K562 (cell line): Measurements from ENCODE around the gene PRSS21. TPM values are rescaled to one million over a fixed set of nuclear protein-coding genes. Genes with fewer than 3 reads are reported as not detected.
A peak's percentile ranks its signal among the peaks of the same experiment; 100 is the strongest.

Experiments used
- ATAC-seq: fragments of 200-7000 bp; cut with Tn5 transposase; 3 replicates; pipeline ENCODE4 v1.9.1; 2020; ENCODE audit warnings: moderate library complexity
- BruUV-seq: library from RNA; stranded (reverse); fragments of 400-500 nt; replicated peaks from 2 replicates; lab custom pipeline; 2021; lab: Mats Ljungman, UMichigan
- CTCF ChIA-PET: fragments of 300-600 bp; formaldehyde crosslinking; extraction: SDS; loops from one replicate; lab custom pipeline; 2021; ENCODE audit warnings: low intra/inter-chr PET ratio; lab: Yijun Ruan, JAX
- POLR2A ChIA-PET: fragments of 300-600, 350-650 bp; sonication (Branson Sonifier 250); formaldehyde crosslinking; extraction: SDS; loops from one replicate; lab custom pipeline; 2021; ENCODE audit warnings: antibody characterized with exemption, inconsistent platforms; lab: Yijun Ruan, JAX
- DNase-seq, 4 experiments: peaks; one replicate each; pipeline versions ENCODE4 v3.0.0 to v3.0.0-alpha.2; 2011 to 2018; ENCODE audit warnings: low spot score in 3 of 4, mixed read lengths in 3 of 4; ENCODE audit errors: extremely low read depth in 1 of 4
- FAIRE-seq: peaks from 2 replicates; lab custom pipeline; 2011; peaks lifted over from hg19 to GRCh38; lab: Jason Lieb, UNC
- H2AFZ ChIP-seq: 2 replicates; pipeline ENCODE4 v1.6.0; 2011; ENCODE audit warnings: low read depth, low read length, control low read depth, inconsistent platforms
- H3K27ac ChIP-seq: fragments of 200-600 bp; 3 replicates; pipeline ENCODE4 v1.8.0; 2011; ENCODE audit warnings: low read depth, mild to moderate bottlenecking, control low read depth, inconsistent platforms, low read length, moderate library complexity, mixed read lengths; ENCODE audit errors: extremely low read depth
- H3K27me3 ChIP-seq, 2 experiments: fragments of 300-600 bp in 1 of 2; 2 replicates in 1 of 2; 3 replicates in 1 of 2; pipeline versions ENCODE4 v1.6.0 to v1.8.0; 2011; ENCODE audit warnings: inconsistent platforms in 2 of 2, low read length in 2 of 2, mild to moderate bottlenecking in 1 of 2, mixed read lengths in 1 of 2, moderate library complexity in 1 of 2; ENCODE audit not compliant: control insufficient read depth in 2 of 2, insufficient read depth in 2 of 2
- H3K36me3 ChIP-seq: fragments of 300-600 bp; 3 replicates; pipeline ENCODE4 v1.8.0; 2011; ENCODE audit warnings: mild to moderate bottlenecking, low read length, inconsistent platforms; ENCODE audit not compliant: control insufficient read depth, insufficient read depth
- H3K4me1 ChIP-seq, 2 experiments: fragments of 200-600 bp in 1 of 2; replicated peaks in 1 of 2; 2 replicates in 1 of 2; 3 replicates in 1 of 2; pipeline versions ENCODE4 v1.5.1 to v1.8.0; 2011; ENCODE audit warnings: inconsistent platforms in 2 of 2, low read length in 2 of 2, mild to moderate bottlenecking in 1 of 2, mixed read lengths in 1 of 2, moderate library complexity in 1 of 2; ENCODE audit not compliant: control insufficient read depth in 2 of 2, insufficient read depth in 2 of 2
- H3K4me2 ChIP-seq: 2 replicates; pipeline ENCODE4 v1.6.1; 2011; ENCODE audit warnings: low read length, control low read depth, inconsistent platforms, mixed read lengths; ENCODE audit not compliant: insufficient read depth
- H3K4me3 ChIP-seq: fragments of 200-600 bp; sonication (generic), shearing (Covaris generic); 2 replicates; pipeline ENCODE4 v1.5.1; 2016; ENCODE audit warnings: control low read depth, inconsistent platforms
- H3K79me2 ChIP-seq: fragments of 200-600 bp; 3 replicates; pipeline ENCODE4 v1.8.0; 2011; ENCODE audit warnings: low read length, inconsistent platforms; ENCODE audit not compliant: control insufficient read depth, insufficient read depth
- H3K9ac ChIP-seq, 2 experiments: 2 replicates each; pipeline versions ENCODE4 v1.6.0 to v1.6.1; 2011; ENCODE audit warnings: low read depth in 2 of 2, low read length in 2 of 2, control low read depth in 1 of 2, inconsistent platforms in 1 of 2, mild to moderate bottlenecking in 1 of 2, mixed read lengths in 1 of 2; ENCODE audit not compliant: insufficient read depth in 1 of 2
- H3K9me1 ChIP-seq: one replicate; pipeline ENCODE4 v1.6.0; 2011; ENCODE audit warnings: inconsistent platforms, mild to moderate bottlenecking, low read length, moderate library complexity; ENCODE audit not compliant: control insufficient read depth, insufficient read depth
- H3K9me3 ChIP-seq: replicated peaks from 2 replicates; pipeline ENCODE4 v1.5.1; 2011; ENCODE audit warnings: low read depth, low read length, inconsistent platforms; ENCODE audit not compliant: control insufficient read depth, insufficient read depth
- H4K20me1 ChIP-seq: replicated peaks from 2 replicates; pipeline ENCODE4 v1.6.1; 2011; ENCODE audit warnings: low read length, inconsistent platforms, mixed read lengths; ENCODE audit not compliant: control insufficient read depth, insufficient read depth
- CBX1 ChIP-seq: sonication (generic); IDR thresholded peaks from 2 replicates; pipeline ENCODE4 v1.6.1; 2016; ENCODE audit warnings: antibody characterized with exemption, low read depth, mild to moderate bottlenecking
- CREB1 ChIP-seq, 2 experiments: sonication (generic) in 1 of 2; formaldehyde crosslinking in 1 of 2; IDR thresholded peaks; 2 replicates each; pipeline versions ENCODE4 v1.6.1 to v1.8.0; 2012 to 2022; ENCODE audit warnings: inconsistent platforms in 1 of 2, mild to moderate bottlenecking in 1 of 2, missing genetic modification reagents in 1 of 2, moderate library complexity in 1 of 2
- ELF1 ChIP-seq: fragments of 200-800 bp; sonication (Bioruptor generic); IDR thresholded peaks from 2 replicates; pipeline ENCODE4 v1.6.1; 2016; ENCODE audit warnings: missing genetic modification characterization, missing compliant biosample characterization
- EP400 ChIP-seq: fragments of 450-650 bp; IDR thresholded peaks from 2 replicates; pipeline ENCODE4 v1.6.1; 2017; ENCODE audit warnings: antibody characterized with exemption, mild to moderate bottlenecking, moderate library complexity
- HMGXB4 ChIP-seq: sonication (generic); formaldehyde crosslinking; IDR thresholded peaks from 2 replicates; pipeline ENCODE4 v1.8.1; 2023; ENCODE audit warnings: mild to moderate bottlenecking, missing genetic modification reagents
- HNRNPUL1 ChIP-seq: fragments of 200-400 bp; formaldehyde crosslinking; IDR thresholded peaks from 2 replicates; pipeline ENCODE4 v1.6.1; 2017; ENCODE audit warnings: low read length
- MXD1 ChIP-seq: fragments of 250-450 bp; sonication (Bioruptor Pico); IDR thresholded peaks from 2 replicates; pipeline ENCODE4 v1.8.0; 2021; ENCODE audit warnings: borderline replicate concordance, mild to moderate bottlenecking, moderate library complexity; ENCODE audit not compliant: poor library complexity, severe bottlenecking
- RAD51 ChIP-seq: fragments of 450-650 bp; IDR thresholded peaks from 2 replicates; pipeline ENCODE4 v1.7.1; 2016; ENCODE audit warnings: low read depth, mild to moderate bottlenecking, borderline replicate concordance
- RHOXF2B ChIP-seq: fragments of 250-450 bp; sonication (Bioruptor Pico); conservative IDR thresholded peaks from 2 replicates; pipeline ENCODE4 v1.5.1; 2021
- SMAD3 ChIP-seq: fragments of 450-650 bp; formaldehyde crosslinking; conservative IDR thresholded peaks from 2 replicates; pipeline ENCODE4 v1.4.0; 2020; ENCODE audit warnings: mild to moderate bottlenecking
- SUPT5H ChIP-seq: fragments of 450-650 bp; IDR thresholded peaks from 2 replicates; pipeline ENCODE4 v1.6.1; 2016
- TGIF2 ChIP-seq: sonication (generic); formaldehyde crosslinking; IDR thresholded peaks from 2 replicates; pipeline ENCODE4 v1.8.1; 2022; ENCODE audit warnings: mild to moderate bottlenecking, missing genetic modification reagents, moderate library complexity
- ZNF780A ChIP-seq: fragments of 250-450 bp; sonication (Bioruptor Pico); IDR thresholded peaks from 2 replicates; pipeline ENCODE4 v1.5.0; 2021; ENCODE audit warnings: mild to moderate bottlenecking
- WGBS: fragments of 100-300 bp; shearing (Covaris generic); methylation state at CpG from one replicate; pipeline ENCODE4 v1.1.6; 2016; ENCODE audit warnings: low coverage, mixed read lengths; ENCODE audit not compliant: insufficient coverage; ENCODE audit errors: missing lambda C conversion rate; 5-methylcytosine and 5-hydroxymethylcytosine counted together
- in situ Hi-C: fragments of 300-500 bp; cut with MboI; formaldehyde crosslinking; loops from 4 replicates; pipeline ENCODE4 v1.15.0; 2018; ENCODE audit warnings: inconsistent platforms, mixed read lengths
- intact Hi-C: fragments of 100-400 bp; cut with micrococcal nuclease; formaldehyde crosslinking; loops from 2 replicates; pipeline ENCODE4 v1.14.2; 2022
- polyA plus RNA-seq, 8 experiments: library from polyadenylated mRNA; depleted of rRNA in 4 of 8; stranded (reverse) in 5 of 8; unstranded in 3 of 8; fragments of >200 nt; fragmentation: Nextera tagmentation in 2 of 8; fragmentation: Illumina TruSeq in 1 of 8; extraction: Ambion mirVana in 2 of 8; extraction: Trizol in 1 of 8; gene quantifications; 2 replicates each; pipeline versions ENCODE4 v1.2.1 to v1.2.3, GENCODE V29; 2011 to 2014; ENCODE audit warnings: inconsistent platforms in 1 of 8, missing spikeins in 1 of 8
- total RNA-seq, 7 experiments: library from RNA; depleted of rRNA in 6 of 7; stranded (reverse); fragments of >200 nt in 6 of 7; fragmentation: Illumina TruSeq in 2 of 7; extraction: Trizol in 2 of 7; gene quantifications; 2 replicates each; pipeline versions ENCODE4 v1.2.1 to v1.2.3, GENCODE V29; 2011 to 2021; ENCODE audit warnings: low replicate concordance in 1 of 7
- TF ChIP-seq, protein P1 (sequence below): fragments of 150-350 bp; IDR thresholded peaks from 2 replicates; pipeline ENCODE4 v1.6.1; 2014; ENCODE audit warnings: low read depth, mild to moderate bottlenecking, low read length, borderline replicate concordance
- TF ChIP-seq, protein P2 (sequence below): fragments of 450-650 bp; formaldehyde crosslinking; IDR thresholded peaks from 2 replicates; pipeline ENCODE4 v1.4.0; 2022; ENCODE audit warnings: mild to moderate bottlenecking, moderate library complexity

Gene PRSS21
- total and polyA plus RNA-seq, 9 of the 15 experiments (the other 6 are each of a cell fraction or from before 2014, with no cell fraction given): 12.1 to 121 (median 61.3) TPM

DNA sequence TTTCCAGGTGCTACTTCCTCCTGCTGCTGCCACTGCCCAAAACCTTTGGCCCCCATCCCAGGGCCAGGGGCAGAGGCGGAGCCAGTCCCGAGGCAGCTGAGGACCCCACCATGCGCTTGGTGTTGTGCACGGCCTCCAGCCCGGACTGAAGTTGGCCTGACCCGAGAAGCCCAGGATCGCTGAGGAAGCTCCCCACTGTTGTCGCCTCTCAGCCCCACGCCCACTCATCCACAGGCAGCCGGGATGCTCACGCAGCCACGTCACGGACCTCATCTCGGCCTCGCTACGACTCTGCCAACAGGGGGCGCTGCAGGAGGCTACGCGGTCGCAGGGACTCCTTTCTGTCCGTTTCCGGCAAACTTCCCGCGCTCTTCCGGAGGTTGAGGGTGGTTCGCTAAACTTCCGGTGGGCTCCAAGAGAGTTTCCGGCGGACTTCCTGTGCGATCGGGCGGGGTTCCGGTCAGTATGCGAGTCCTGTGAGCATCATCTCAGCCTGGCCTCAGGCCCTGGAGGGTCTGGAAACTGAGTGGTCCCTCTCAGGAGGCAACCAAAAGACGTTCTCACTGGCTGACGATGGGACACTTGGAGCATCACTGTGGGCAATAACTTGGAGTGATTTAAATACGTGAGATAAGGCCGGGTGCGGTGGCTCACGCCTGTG is 25.4 kb downstream of the PRSS21 start:
- H3K9me1 ChIP-seq: no peaks in the 10 kb centered on the region
- H3K4me2 ChIP-seq: peak overlapping the region; percentile 63
- WGBS: 37% methylated on average over 40 of the region's 40 CpGs
- no peaks in the 10 kb centered on the region for H3K9me3 ChIP-seq
- H4K20me1 ChIP-seq: no peaks in the 10 kb centered on the region; the same call in 1 of the 2 replicates
- BruUV-seq: no TSS peak
- in situ Hi-C loops: no loop called here
- H3K36me3 ChIP-seq: no peaks in the 10 kb centered on the region
- peak overlapping the region; percentile 91 for H2AFZ ChIP-seq
- H3K4me3 ChIP-seq: peak overlapping the region; percentile 12; the same call in 1 of the 2 replicates
- POLR2A ChIA-PET: interaction anchor here (0.6 kb wide), 1 partner anchor 169 kb away, joined by 3 read pairs; no protein-coding TSS in a partner anchor
- no peak overlapping the region for H3K27ac ChIP-seq
- ATAC-seq (peak; percentile 90), FAIRE-seq (peak; percentile 72), DNase-seq (peak; percentile 78 to 84 (median 83))
- intact Hi-C loops: loop anchor here (1.0 kb wide), 1 partner anchor 26 kb away; no protein-coding TSS in a partner anchor
- peaks cover 0 to 8% of the 10 kb centered on the region in 2 experiments; a peak in 1 of 5 replicates for H3K27me3 ChIP-seq
- H3K79me2 ChIP-seq: no peaks in the 10 kb centered on the region
- H3K9ac ChIP-seq: 0 out of 4 replicates have a peak overlapping the region, but pooled peaks of 1 of the 2 experiments have one; percentile 36
- peaks cover 3 to 34% of the 10 kb centered on the region in 2 experiments; a peak in 3 of 5 replicates for H3K4me1 ChIP-seq
- CTCF ChIA-PET: interaction anchor here (0.7 to 0.8 kb wide), 2 partner anchors 26 to 141 kb away, joined by 4 to 5 read pairs; no protein-coding TSS in a partner anchor
- no peak for TF ChIP-seq RAD51
- TF ChIP-seq EP400: peak; percentile 53
- no peak for TF ChIP-seq RHOXF2B (CRISPR knock-in tag)
- TF ChIP-seq CBX1: peak; percentile 79; the same call in 1 of the 2 replicates
- no peak for TF ChIP-seq ZNF780A
- no peak for TF ChIP-seq MXD1 (CRISPR knock-in tag)
- TF ChIP-seq, protein P1, sequence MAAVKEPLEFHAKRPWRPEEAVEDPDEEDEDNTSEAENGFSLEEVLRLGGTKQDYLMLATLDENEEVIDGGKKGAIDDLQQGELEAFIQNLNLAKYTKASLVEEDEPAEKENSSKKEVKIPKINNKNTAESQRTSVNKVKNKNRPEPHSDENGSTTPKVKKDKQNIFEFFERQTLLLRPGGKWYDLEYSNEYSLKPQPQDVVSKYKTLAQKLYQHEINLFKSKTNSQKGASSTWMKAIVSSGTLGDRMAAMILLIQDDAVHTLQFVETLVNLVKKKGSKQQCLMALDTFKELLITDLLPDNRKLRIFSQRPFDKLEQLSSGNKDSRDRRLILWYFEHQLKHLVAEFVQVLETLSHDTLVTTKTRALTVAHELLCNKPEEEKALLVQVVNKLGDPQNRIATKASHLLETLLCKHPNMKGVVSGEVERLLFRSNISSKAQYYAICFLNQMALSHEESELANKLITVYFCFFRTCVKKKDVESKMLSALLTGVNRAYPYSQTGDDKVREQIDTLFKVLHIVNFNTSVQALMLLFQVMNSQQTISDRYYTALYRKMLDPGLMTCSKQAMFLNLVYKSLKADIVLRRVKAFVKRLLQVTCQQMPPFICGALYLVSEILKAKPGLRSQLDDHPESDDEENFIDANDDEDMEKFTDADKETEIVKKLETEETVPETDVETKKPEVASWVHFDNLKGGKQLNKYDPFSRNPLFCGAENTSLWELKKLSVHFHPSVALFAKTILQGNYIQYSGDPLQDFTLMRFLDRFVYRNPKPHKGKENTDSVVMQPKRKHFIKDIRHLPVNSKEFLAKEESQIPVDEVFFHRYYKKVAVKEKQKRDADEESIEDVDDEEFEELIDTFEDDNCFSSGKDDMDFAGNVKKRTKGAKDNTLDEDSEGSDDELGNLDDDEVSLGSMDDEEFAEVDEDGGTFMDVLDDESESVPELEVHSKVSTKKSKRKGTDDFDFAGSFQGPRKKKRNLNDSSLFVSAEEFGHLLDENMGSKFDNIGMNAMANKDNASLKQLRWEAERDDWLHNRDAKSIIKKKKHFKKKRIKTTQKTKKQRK: no peak
- no peak for TF ChIP-seq HNRNPUL1
- TF ChIP-seq TGIF2 (CRISPR knock-in tag): no peak
- TF ChIP-seq, protein P2, sequence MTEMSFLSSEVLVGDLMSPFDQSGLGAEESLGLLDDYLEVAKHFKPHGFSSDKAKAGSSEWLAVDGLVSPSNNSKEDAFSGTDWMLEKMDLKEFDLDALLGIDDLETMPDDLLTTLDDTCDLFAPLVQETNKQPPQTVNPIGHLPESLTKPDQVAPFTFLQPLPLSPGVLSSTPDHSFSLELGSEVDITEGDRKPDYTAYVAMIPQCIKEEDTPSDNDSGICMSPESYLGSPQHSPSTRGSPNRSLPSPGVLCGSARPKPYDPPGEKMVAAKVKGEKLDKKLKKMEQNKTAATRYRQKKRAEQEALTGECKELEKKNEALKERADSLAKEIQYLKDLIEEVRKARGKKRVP (CRISPR knock-in tag): no peak
- no peak for TF ChIP-seq SUPT5H
- TF ChIP-seq CREB1 (IDR thresholded peaks at IDR 0.05): peak; percentile 71
- TF ChIP-seq CREB1 (CRISPR knock-in tag; IDR thresholded peaks at IDR 0.05): peak; percentile 86
- peak; percentile 52 for TF ChIP-seq ELF1 (tag)
- TF ChIP-seq HMGXB4: no peak
- TF ChIP-seq SMAD3 (CRISPR knock-in tag): no peak
